ENCODE measurements around the gene ZNF423. TPM values are rescaled to one million over a fixed set of nuclear protein-coding genes. Genes with fewer than 3 reads are reported as not detected.

Gene ZNF423
- polyA plus RNA-seq, 1 donor from 2014 or later = 4.5 TPM

DNA sequence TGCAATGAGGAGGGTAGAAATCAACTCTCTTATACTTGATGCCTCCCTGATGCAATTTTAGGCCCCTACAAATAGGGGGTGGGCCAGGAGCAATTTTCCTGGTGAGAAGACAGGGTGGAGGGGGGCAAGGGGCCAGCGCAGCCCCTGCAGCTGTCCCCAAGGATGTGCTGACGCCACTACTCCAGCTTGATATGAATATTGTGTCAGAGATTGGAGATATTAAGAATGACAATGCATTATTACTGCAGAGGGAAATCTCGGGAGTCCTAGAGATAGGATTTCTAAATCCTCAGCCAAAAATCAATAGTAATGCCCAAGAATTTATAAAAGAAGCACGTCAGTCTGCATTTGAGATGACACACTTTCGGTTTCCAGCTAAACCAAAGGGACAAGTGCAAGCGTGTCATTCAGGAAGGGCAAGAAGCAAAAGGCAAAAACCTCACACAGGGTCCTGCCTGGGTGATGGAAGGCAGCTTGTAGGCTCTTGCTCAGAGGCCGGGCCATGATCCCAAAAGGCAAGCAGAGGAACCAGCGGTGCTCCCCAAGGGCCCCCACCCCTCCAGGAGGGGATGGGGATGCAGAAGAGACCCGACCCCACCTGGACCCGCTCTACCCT, 303.5 kb downstream of the ZNF423 start:
- TF ChIP-seq, protein P1, sequence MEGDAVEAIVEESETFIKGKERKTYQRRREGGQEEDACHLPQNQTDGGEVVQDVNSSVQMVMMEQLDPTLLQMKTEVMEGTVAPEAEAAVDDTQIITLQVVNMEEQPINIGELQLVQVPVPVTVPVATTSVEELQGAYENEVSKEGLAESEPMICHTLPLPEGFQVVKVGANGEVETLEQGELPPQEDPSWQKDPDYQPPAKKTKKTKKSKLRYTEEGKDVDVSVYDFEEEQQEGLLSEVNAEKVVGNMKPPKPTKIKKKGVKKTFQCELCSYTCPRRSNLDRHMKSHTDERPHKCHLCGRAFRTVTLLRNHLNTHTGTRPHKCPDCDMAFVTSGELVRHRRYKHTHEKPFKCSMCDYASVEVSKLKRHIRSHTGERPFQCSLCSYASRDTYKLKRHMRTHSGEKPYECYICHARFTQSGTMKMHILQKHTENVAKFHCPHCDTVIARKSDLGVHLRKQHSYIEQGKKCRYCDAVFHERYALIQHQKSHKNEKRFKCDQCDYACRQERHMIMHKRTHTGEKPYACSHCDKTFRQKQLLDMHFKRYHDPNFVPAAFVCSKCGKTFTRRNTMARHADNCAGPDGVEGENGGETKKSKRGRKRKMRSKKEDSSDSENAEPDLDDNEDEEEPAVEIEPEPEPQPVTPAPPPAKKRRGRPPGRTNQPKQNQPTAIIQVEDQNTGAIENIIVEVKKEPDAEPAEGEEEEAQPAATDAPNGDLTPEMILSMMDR (IDR thresholded peaks at IDR 0.05; ENCODE audit: poor library complexity, severe bottlenecking) = no peak
- TF ChIP-seq POLR2AphosphoS5 (IDR thresholded peaks at IDR 0.05) (no peak), RAD21 (conservative IDR thresholded peaks at IDR 0.05) (no peak)
- H3F3A ChIP-seq (ENCODE audit: insufficient read depth, low read length, poor library complexity, severe bottlenecking) = no peaks in the 10 kb centered on the region
- no peak overlapping the region for H3K4me3 ChIP-seq (ENCODE audit: low read length)
- no peaks in the 10 kb centered on the region for H3K79me2 ChIP-seq (replicated peaks; ENCODE audit: insufficient read depth, low read length)
- H3K9me3 ChIP-seq (ENCODE audit: low read length) = no peaks in the 10 kb centered on the region
- no peak overlapping the region for H2AFZ ChIP-seq (ENCODE audit: low read depth, low read length)
- H3K4me2 ChIP-seq (ENCODE audit: low read length) = no peak overlapping the region
- no peaks in the 10 kb centered on the region for H4K20me1 ChIP-seq (ENCODE audit: insufficient read depth)
- H3K27ac ChIP-seq (ENCODE audit: low read length) = no peak overlapping the region
- H3K27me3 ChIP-seq (ENCODE audit: insufficient read depth, low read depth, low read length) = no peaks in the 10 kb centered on the region
- no peaks in the 10 kb centered on the region for H3K36me3 ChIP-seq (ENCODE audit: insufficient read depth, low read length)
- H3K9me2 ChIP-seq (ENCODE audit: insufficient read depth, low read length) = no peaks in the 10 kb centered on the region
- H3K9ac ChIP-seq (ENCODE audit: low read length) = no peak overlapping the region

DNA sequence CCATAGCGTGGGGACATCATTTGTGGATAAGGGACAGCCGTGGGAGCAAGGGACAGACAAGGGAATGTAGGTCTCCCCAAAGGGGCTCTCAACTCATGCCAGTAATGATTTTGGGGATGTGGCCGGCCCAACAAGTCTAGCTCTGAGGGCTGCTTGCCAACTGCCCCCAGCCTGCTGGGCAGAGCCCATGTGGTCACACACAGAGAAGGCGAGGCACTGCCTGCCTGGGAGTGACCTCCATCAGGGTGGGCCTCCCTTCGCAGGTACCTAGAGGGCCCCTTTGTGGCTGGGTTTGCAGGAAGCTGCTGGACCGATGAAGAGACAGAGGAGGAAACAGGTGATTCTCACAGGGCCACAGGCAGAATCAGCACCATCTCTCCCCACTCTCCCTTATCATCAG, 305.2 kb downstream of the ZNF423 start:
- H3K4me2 ChIP-seq (ENCODE audit: low read length) = no peak overlapping the region
- TF ChIP-seq, protein P2, sequence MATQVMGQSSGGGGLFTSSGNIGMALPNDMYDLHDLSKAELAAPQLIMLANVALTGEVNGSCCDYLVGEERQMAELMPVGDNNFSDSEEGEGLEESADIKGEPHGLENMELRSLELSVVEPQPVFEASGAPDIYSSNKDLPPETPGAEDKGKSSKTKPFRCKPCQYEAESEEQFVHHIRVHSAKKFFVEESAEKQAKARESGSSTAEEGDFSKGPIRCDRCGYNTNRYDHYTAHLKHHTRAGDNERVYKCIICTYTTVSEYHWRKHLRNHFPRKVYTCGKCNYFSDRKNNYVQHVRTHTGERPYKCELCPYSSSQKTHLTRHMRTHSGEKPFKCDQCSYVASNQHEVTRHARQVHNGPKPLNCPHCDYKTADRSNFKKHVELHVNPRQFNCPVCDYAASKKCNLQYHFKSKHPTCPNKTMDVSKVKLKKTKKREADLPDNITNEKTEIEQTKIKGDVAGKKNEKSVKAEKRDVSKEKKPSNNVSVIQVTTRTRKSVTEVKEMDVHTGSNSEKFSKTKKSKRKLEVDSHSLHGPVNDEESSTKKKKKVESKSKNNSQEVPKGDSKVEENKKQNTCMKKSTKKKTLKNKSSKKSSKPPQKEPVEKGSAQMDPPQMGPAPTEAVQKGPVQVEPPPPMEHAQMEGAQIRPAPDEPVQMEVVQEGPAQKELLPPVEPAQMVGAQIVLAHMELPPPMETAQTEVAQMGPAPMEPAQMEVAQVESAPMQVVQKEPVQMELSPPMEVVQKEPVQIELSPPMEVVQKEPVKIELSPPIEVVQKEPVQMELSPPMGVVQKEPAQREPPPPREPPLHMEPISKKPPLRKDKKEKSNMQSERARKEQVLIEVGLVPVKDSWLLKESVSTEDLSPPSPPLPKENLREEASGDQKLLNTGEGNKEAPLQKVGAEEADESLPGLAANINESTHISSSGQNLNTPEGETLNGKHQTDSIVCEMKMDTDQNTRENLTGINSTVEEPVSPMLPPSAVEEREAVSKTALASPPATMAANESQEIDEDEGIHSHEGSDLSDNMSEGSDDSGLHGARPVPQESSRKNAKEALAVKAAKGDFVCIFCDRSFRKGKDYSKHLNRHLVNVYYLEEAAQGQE (IDR thresholded peaks at IDR 0.05; ENCODE audit: borderline replicate concordance) = no peak
- no peak for TF ChIP-seq TAF1 (IDR thresholded peaks at IDR 0.05; ENCODE audit: low read depth)
- TF ChIP-seq, protein P1 (IDR thresholded peaks at IDR 0.05; ENCODE audit: poor library complexity, severe bottlenecking) = no peak
- no peak for TF ChIP-seq EP300 (conservative IDR thresholded peaks at IDR 0.05; ENCODE audit: poor library complexity, severe bottlenecking)
- no peak for TF ChIP-seq POLR2AphosphoS5 (IDR thresholded peaks at IDR 0.05)
- TF ChIP-seq EZH2 (IDR thresholded peaks at IDR 0.05; ENCODE audit: borderline replicate concordance, insufficient read depth, low read length, poor library complexity, severe bottlenecking) = no peak
- no peak for TF ChIP-seq MXI1 (conservative IDR thresholded peaks at IDR 0.05; ENCODE audit: poor library complexity, severe bottlenecking)
- no peaks in the 10 kb centered on the region for H3K36me3 ChIP-seq (ENCODE audit: insufficient read depth, low read length)
- no peaks in the 10 kb centered on the region for H3F3A ChIP-seq (ENCODE audit: insufficient read depth, low read length, poor library complexity, severe bottlenecking)
- H4K20me1 ChIP-seq (ENCODE audit: insufficient read depth) = no peaks in the 10 kb centered on the region
- no peaks in the 10 kb centered on the region for H3K27me3 ChIP-seq (ENCODE audit: insufficient read depth, low read depth, low read length)
- H2AFZ ChIP-seq (ENCODE audit: low read depth, low read length) = no peak overlapping the region
- H3K79me2 ChIP-seq (replicated peaks; ENCODE audit: insufficient read depth, low read length) = no peaks in the 10 kb centered on the region
- H3K9ac ChIP-seq (ENCODE audit: low read length) = no peak overlapping the region
- no peaks in the 10 kb centered on the region for H3K9me3 ChIP-seq (ENCODE audit: low read length)
- H3K27ac ChIP-seq (ENCODE audit: low read length) = no peak overlapping the region
- no peak overlapping the region for H3K4me3 ChIP-seq (ENCODE audit: low read length)
- no peaks in the 10 kb centered on the region for H3K9me2 ChIP-seq (ENCODE audit: insufficient read depth, low read length)
